ENCODE results near the gene SND1.
A peak's percentile ranks its signal among the peaks of the same experiment; 100 is the strongest.

The SND1 gene

DNA sequence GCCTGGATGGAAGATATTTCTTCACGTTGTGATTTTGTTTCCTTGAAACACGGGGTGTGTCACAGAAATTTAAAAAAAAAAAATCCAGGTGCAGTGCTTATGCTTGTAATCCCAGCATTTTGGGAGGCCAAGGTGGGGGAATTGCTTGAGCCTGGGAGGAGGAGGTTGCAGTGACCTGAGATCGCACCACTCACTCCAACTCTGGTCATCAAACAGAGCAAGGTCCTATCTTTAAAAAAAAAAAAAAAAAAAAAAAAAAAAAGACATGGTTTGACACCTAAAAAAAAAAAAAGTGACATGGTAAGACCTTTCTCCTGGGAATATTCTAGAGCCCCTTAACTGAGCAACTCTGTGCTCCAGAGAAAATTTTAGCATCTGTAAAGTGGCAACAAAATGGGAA lies 388.2 kb downstream of the SND1 start:
- TF ChIP-seq ZFP3 (CRISPR knock-in tag; IDR thresholded peaks at IDR 0.05) (no peak), SNAI2 (CRISPR knock-in tag; IDR thresholded peaks at IDR 0.05) (no peak), OSR1 (CRISPR knock-in tag; IDR thresholded peaks at IDR 0.05) (no peak), ISL1 (CRISPR knock-in tag; IDR thresholded peaks at IDR 0.05) (no peak), ZNF565 (CRISPR knock-in tag; conservative IDR thresholded peaks at IDR 0.05; ENCODE audit: low read depth) (no peak), CSDC2 (CRISPR knock-in tag; IDR thresholded peaks at IDR 0.05) (no peak), RARB (CRISPR knock-in tag; IDR thresholded peaks at IDR 0.05) (no peak), ZNF70 (CRISPR knock-in tag; IDR thresholded peaks at IDR 0.05) (no peak), ZFP30 (CRISPR knock-in tag; IDR thresholded peaks at IDR 0.05) (no peak)
- TF ChIP-seq, protein P1, sequence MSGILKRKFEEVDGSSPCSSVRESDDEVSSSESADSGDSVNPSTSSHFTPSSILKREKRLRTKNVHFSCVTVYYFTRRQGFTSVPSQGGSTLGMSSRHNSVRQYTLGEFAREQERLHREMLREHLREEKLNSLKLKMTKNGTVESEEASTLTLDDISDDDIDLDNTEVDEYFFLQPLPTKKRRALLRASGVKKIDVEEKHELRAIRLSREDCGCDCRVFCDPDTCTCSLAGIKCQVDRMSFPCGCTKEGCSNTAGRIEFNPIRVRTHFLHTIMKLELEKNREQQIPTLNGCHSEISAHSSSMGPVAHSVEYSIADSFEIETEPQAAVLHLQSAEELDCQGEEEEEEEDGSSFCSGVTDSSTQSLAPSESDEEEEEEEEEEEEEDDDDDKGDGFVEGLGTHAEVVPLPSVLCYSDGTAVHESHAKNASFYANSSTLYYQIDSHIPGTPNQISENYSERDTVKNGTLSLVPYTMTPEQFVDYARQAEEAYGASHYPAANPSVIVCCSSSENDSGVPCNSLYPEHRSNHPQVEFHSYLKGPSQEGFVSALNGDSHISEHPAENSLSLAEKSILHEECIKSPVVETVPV (CRISPR knock-in tag; IDR thresholded peaks at IDR 0.05): no peak

DNA sequence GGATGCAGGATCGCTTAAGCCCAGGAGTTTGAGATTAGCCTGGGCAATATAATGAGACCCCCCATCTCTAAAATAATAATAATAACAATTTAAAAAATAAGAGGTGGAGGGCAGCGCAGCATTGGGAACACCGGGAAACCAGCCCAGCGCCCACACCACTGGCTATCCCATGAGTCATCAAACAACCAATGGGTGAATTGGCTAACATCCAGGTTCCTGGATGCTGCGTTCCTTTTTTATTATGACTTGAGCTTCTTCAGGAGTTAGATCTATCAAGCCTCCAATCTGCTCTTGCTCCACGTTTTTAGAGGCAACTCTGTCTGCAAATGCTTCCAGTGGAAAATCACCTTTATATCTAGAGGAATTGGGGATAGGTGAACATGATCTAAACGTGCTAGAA lies 389.2 kb downstream of the SND1 start:
- TF ChIP-seq ZC3H10 (CRISPR knock-in tag; IDR thresholded peaks at IDR 0.05) (no peak), ZNF565 (CRISPR knock-in tag; conservative IDR thresholded peaks at IDR 0.05; ENCODE audit: low read depth) (no peak), ZFP3 (CRISPR knock-in tag; IDR thresholded peaks at IDR 0.05) (no peak), ZNF70 (CRISPR knock-in tag; IDR thresholded peaks at IDR 0.05) (no peak), SNAI2 (CRISPR knock-in tag; IDR thresholded peaks at IDR 0.05) (no peak), TOX (CRISPR knock-in tag; IDR thresholded peaks at IDR 0.05; ENCODE audit: borderline replicate concordance) (no peak), RARB (CRISPR knock-in tag; IDR thresholded peaks at IDR 0.05) (no peak)
- TF ChIP-seq, protein P2, sequence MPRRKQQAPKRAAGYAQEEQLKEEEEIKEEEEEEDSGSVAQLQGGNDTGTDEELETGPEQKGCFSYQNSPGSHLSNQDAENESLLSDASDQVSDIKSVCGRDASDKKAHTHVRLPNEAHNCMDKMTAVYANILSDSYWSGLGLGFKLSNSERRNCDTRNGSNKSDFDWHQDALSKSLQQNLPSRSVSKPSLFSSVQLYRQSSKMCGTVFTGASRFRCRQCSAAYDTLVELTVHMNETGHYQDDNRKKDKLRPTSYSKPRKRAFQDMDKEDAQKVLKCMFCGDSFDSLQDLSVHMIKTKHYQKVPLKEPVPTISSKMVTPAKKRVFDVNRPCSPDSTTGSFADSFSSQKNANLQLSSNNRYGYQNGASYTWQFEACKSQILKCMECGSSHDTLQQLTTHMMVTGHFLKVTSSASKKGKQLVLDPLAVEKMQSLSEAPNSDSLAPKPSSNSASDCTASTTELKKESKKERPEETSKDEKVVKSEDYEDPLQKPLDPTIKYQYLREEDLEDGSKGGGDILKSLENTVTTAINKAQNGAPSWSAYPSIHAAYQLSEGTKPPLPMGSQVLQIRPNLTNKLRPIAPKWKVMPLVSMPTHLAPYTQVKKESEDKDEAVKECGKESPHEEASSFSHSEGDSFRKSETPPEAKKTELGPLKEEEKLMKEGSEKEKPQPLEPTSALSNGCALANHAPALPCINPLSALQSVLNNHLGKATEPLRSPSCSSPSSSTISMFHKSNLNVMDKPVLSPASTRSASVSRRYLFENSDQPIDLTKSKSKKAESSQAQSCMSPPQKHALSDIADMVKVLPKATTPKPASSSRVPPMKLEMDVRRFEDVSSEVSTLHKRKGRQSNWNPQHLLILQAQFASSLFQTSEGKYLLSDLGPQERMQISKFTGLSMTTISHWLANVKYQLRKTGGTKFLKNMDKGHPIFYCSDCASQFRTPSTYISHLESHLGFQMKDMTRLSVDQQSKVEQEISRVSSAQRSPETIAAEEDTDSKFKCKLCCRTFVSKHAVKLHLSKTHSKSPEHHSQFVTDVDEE (CRISPR knock-in tag; IDR thresholded peaks at IDR 0.05): no peak
- peak; percentile 74 for ATAC-seq

More for the DNA sequence above, 388.2 kb downstream of the SND1 start:
- ATAC-seq: no peak

DNA sequence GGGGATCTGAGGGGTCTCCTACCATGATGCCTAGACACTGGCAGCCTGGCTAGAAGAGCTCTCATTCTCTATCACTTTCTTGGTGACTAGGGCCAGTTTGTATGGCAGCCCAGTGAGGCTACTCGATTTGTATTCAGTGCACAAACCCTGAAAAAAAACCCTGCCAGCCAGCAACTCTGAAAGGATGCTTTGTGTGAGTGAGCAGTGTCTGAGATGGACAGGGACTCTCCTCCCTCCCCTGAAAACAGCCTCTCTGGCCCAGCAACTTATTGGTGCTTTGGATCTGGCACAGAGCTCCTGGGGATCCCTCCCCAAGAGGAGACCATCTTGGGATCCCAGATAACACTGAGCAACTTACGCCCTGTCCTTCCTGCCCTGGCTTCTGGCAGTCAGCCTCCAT lies 390.0 kb downstream of the SND1 start:
- no peak for TF ChIP-seq ZNF70 (CRISPR knock-in tag; IDR thresholded peaks at IDR 0.05)
- TF ChIP-seq TCF4 (CRISPR knock-in tag; IDR thresholded peaks at IDR 0.05; ENCODE audit: borderline replicate concordance): no peak
- no peak for TF ChIP-seq GLIS3 (CRISPR knock-in tag; IDR thresholded peaks at IDR 0.05)
- TF ChIP-seq OSR1 (CRISPR knock-in tag; IDR thresholded peaks at IDR 0.05): no peak
- no peak for TF ChIP-seq RARB (CRISPR knock-in tag; IDR thresholded peaks at IDR 0.05)
- TF ChIP-seq SNAI2 (CRISPR knock-in tag; IDR thresholded peaks at IDR 0.05): no peak
- TF ChIP-seq CSDC2 (CRISPR knock-in tag; IDR thresholded peaks at IDR 0.05): no peak
- no peak for TF ChIP-seq PPARA (CRISPR knock-in tag; IDR thresholded peaks at IDR 0.05; ENCODE audit: borderline replicate concordance)
- TF ChIP-seq ZNF8 (CRISPR knock-in tag; IDR thresholded peaks at IDR 0.05): no peak
- ATAC-seq: no peak

DNA sequence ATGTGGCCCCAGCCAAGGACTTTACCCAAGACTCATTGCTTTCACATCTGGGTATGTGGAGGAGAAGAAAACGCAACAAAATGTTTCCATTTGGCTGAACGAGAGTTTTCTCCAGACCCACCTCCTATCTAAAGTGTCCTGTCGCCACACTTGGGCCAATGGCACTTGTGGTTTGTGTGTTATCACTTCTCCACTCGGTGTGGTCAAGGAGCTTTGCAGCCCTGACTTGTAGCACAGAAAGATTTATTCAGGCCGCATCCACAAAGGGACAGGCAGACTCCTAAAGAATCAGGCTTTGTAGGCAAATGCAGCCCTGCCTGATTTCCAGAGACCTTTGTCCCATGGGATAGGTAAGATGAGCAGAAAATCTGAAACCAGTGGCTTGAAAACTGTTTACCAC lies 392.1 kb downstream of the SND1 start:
- no peak for ATAC-seq
- TF ChIP-seq ARNTL (CRISPR knock-in tag; IDR thresholded peaks at IDR 0.05; ENCODE audit: borderline replicate concordance, low read depth) (no peak), ESRRG (CRISPR knock-in tag; IDR thresholded peaks at IDR 0.05) (no peak), PPARA (CRISPR knock-in tag; IDR thresholded peaks at IDR 0.05; ENCODE audit: borderline replicate concordance) (no peak), GLIS3 (CRISPR knock-in tag; IDR thresholded peaks at IDR 0.05) (no peak), ISL1 (CRISPR knock-in tag; IDR thresholded peaks at IDR 0.05) (no peak), CSDC2 (CRISPR knock-in tag; IDR thresholded peaks at IDR 0.05) (no peak)

DNA sequence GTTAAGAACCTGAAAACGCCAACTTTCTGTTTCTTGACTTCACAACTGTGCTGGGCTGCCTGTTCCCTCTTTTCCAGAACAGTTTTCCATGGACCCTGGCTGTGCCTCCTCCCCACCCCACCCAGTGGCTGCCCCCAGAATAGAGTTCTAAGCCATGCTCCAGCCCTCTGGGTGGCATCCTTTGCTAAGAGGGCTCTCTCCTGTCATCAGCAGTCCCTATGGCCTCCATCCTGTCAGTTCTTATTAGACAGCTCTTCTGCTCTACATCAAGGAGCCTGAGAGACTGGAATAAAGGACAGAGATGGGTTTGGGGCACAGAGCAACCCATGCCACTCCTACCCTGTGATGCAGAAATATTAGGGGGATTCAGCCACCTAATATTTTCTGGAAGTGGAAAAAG lies 393.2 kb downstream of the SND1 start:
- TF ChIP-seq, protein P3, sequence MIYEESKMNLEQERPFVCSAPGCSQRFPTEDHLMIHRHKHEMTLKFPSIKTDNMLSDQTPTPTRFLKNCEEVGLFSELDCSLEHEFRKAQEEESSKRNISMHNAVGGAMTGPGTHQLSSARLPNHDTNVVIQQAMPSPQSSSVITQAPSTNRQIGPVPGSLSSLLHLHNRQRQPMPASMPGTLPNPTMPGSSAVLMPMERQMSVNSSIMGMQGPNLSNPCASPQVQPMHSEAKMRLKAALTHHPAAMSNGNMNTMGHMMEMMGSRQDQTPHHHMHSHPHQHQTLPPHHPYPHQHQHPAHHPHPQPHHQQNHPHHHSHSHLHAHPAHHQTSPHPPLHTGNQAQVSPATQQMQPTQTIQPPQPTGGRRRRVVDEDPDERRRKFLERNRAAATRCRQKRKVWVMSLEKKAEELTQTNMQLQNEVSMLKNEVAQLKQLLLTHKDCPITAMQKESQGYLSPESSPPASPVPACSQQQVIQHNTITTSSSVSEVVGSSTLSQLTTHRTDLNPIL (CRISPR knock-in tag; IDR thresholded peaks at IDR 0.05; ENCODE audit: low read depth): no peak
- ATAC-seq: no peak; the same call in 2 of the 3 replicates

DNA sequence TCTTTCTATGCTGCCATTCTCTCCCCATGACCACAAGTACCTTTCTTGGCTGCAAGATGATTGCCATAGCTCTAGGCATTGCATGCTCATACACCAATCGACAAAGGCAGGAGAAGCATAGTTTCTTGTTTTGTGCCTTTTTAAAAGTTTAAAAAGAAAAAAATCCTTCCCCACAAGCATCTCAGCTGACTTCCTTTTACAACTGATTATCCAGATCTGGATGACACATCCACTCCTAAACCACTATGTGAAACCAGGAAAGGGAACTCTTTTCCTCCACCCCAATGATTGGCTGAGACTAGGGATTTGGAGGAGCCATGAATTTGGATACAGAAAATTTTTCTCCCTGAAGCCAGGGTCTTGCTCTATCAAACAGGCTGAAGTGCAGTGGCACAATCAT lies 393.8 kb downstream of the SND1 start:
- TF ChIP-seq ESRRG (CRISPR knock-in tag; IDR thresholded peaks at IDR 0.05) (no peak), TCF4 (CRISPR knock-in tag; IDR thresholded peaks at IDR 0.05; ENCODE audit: borderline replicate concordance) (no peak), RARB (CRISPR knock-in tag; IDR thresholded peaks at IDR 0.05) (no peak)
- peak; percentile 47; the same call in 2 of the 3 replicates for ATAC-seq
